ENCODE measurements around the gene SUSD3.
A peak's percentile ranks its signal among the peaks of the same experiment; 100 is the strongest.

The SUSD3 gene

DNA sequence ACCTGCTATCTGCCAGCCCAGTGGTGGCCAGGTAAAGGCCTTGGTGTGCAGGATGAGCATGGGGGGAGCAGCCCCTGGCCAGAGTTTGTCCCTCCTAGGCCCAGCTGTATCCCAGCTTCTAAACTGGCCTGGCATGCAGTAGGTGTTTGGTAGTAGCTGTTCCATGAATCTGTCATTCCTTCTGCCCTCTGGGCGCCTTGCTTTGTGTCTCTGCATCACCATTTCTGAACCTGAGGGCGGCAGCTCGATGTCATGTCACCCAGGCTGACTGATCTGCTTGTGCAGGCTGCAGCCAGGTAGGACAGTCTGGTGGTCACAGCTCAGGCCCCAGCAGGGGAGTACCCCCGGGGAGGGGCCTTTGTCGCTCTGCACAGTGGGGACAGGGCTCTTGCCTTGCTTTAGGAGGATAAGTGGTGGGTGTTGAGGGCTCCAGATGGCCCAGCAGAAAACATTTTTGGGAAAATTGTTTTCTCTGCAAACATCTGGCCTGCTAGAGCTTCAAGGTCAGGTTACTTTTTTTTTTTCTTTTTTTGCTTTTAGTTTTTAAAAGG, 4.6 kb upstream of the SUSD3 start:
- no peak for DNase-seq

DNA sequence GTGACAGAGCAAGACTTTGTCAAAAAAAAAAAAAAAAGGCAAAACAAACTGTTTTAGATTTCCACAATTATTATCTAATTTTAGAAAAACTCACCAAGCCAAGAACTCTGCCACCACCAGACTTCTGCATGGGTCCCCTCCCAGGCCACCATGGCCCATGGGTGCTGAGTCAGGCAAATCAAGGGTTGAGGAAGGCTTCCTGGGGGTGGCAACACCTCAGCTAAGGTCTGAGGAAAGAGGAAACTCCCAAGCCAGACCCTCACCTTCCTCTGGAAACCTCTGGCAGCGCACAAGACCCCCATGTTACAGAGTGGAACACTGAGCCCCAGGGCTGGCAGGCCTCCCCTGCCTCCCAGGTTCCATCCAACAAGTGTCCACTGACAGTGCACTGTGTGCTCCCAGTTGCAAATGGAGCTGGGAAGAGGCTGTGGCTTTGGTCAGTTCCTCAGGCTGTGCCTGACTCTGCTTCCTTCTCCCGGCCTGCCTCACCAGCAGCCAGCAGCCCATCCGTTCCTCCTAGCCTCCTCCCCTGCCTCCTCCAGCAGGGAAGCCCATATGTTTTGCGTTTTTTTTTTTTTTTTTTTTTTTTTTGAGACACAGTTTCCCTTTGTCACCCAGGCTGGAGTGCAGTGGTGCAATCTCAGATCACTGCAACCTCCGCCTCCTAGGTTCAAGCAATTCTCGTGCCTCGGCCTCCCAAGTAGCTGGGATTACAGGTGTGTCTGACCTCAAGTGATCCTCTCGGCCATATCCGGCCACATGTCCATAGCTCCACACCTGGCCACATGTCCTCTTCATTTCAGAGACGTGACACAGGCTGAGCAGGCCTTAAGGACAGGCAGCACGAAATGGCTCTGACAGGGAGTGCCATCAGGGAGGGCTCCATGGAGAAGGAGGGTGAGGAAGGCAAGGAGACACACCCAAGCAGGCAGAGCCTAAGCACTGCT, 3.5 kb upstream of the SUSD3 start:
- no peak for DNase-seq

DNA sequence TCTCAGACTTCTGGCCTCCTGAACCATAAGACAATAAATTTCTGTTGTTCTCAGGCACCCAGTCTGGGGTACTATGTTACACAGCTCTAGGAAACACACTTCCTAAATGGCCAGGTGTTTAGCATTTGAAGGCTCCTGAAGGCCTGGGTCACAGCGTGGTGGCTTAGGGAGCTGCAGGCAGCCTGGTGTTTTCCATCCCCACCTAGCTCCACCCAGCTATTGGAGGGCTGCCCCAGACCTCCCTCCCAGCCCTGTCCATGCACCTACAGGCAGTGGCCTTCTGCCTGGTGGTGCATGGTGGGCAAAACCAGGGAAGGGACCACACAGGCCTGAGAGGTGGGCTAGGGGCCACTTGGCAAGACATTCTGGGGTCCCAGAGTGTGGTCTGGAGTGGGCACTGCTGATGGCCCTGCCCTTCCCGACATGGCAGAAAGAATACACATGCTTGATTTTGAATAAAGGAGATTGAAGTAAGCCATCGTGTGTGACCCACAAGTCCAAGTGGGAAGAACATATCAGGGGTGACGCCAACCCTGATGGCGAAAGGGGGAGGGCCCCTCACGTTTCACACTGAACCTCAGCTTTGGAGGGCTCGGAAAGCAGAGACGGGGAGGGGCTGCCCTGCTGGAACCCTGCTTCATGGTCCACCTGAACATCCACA, 1.3 kb upstream of the SUSD3 start:
- no peak for DNase-seq

DNA sequence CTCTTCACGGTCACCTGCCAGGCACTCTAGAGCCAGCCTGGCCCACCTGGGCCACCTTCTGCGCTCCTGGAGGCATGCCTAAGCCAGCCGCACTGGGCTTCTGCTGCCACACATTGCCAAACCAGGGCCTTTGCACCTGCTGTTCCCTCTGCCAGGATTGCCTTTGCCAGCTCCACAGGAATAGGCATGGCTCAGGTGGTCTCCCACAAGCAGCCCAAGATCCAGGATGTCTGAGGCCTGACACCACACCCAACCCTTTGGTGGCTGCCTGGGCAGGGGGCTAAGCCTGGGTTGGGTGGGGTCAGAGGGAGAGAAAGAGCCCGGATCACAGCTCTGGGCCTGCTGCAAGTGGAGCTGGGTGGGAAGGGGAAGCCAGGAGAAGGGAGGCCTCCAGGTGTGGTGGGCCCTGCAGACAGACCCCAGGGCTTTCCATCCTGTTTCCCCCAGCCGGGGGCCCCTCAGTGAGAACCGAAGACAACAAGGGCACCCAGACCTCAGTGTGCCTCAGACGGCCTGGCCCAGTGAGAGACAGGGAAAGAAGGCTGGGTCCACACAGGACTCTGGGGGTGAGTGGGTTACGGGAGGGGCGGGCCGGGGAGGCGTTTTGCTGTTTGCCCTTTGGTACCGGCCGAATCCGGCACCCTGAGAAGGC, 672 bp upstream of the SUSD3 start:
- DNase-seq, result no peak

DNA sequence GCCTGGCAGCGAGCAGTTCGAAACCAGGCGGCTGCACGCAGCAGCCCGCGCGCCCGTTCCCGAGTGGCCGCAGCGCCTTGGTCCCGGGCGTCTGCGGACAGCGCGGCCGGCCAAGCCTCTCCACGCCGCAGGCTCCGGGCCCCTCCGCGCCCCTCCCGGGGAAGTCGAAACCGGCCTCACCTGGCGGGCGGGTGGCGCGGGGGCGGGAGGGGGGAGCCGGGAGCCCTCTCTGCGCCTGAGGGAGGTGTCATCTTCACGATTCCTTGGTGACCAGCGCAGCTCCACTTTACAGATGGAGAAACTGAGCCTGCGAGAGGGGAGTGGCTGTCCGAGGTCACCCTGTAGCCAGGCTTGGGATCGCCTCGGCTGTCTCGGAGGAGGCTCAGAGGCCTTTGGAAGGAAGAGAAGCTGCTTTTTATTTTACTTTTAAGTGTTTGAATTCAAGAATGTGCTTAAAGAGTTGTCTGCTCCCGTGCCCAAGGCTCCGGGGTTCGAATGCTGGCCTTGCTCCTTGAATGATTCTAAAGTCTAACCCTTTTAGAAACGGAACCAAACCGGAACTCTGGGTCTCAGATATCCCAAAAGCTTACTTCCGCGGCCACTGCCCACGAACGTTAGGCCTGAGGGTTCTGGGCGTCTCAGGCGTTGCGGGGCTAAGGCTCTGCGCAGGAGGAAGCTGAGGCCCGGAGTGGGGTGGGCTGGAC, 662 bp downstream of the SUSD3 start:
- no peak for DNase-seq

DNA sequence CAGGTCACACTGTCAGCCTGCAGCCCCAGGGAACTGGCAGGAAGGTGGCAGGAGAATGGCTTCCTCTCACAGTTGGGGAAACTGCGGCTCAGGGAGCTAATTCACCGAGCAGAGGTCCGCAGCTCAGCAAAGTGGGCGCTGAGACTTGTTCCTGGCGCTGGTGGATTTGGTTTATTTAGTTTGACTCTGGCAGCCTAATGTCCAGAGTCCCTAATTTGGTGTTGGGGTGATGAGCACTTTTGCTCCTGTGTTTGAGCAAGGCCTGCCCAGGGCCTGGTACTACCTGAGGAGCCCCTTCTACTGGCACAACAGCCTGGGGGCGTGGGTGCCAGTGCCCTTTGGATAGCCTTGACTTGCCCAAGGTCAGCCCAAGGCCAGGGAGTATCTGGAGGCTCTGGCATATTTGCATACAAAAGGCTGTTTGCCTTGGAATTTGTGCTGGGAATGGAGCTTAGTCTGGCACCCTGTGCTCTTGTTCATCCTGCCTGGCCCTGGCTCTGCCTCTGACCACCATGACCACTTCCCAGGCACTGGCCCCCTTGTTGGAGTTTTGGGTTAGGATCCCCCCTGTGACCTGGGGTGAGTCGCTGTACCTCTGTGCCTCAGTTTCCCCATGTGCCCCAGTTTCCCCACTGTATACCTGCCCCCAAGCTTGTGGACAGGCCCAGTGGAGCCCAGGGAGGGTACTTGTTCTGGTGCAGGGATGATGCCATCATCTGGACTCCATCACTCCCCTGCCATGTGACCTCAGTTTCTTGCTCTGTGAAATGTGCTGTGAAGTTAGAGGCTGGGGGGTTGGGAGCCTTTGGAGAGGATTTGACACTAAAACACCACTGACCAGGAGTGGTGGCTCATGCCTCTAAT, 1.4 kb downstream of the SUSD3 start:
- no peak for DNase-seq

DNA sequence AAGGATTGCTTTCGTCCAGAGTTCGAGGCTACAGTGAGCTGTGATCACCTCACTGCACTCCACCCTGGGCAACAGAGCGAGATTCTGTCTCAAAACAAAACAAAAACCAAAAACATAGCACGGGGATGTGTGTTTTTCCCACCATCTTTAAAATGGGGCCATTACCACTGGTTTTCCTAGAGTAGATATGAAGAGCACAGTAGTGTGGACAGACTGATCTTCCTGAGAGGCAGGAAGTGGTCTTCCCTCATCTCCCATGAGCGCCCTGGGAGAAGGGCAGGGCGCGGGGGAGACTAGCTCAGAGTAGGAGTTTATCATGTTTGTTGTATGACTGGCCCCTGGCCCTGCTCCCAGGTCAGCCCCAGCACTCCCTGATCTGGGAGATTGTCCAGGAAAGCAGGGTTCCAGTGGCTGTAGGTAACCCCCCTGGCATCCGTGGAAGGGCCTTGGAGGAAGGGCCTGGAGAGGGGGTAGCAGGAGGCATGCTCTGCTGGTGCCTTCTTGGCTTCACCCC, 2.3 kb downstream of the SUSD3 start:
- no peak for DNase-seq

DNA sequence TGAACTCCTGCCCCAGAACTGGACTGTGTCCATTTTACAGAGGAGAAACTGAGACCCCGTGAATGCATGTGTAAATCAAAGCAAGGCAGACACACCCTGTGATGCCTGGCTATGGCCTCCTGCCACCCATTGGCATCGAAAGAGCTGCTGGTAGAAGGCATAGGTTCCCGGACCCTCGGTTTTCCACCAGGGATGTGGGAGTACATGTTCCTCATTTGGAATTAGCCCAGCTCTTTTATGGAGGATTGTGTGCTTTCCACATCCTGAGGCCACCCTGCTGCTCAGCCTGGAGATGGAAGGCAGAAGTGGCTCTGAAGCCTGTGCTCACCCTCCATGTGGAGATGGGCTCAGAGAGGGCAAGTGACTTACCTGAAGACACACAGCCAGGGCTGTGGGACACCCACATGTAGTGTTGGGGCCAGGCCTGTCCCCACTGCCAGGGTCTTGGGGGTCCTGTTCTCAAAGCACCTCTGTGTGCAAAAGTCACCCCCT, 2.8 kb downstream of the SUSD3 start:
- no peak for DNase-seq

DNA sequence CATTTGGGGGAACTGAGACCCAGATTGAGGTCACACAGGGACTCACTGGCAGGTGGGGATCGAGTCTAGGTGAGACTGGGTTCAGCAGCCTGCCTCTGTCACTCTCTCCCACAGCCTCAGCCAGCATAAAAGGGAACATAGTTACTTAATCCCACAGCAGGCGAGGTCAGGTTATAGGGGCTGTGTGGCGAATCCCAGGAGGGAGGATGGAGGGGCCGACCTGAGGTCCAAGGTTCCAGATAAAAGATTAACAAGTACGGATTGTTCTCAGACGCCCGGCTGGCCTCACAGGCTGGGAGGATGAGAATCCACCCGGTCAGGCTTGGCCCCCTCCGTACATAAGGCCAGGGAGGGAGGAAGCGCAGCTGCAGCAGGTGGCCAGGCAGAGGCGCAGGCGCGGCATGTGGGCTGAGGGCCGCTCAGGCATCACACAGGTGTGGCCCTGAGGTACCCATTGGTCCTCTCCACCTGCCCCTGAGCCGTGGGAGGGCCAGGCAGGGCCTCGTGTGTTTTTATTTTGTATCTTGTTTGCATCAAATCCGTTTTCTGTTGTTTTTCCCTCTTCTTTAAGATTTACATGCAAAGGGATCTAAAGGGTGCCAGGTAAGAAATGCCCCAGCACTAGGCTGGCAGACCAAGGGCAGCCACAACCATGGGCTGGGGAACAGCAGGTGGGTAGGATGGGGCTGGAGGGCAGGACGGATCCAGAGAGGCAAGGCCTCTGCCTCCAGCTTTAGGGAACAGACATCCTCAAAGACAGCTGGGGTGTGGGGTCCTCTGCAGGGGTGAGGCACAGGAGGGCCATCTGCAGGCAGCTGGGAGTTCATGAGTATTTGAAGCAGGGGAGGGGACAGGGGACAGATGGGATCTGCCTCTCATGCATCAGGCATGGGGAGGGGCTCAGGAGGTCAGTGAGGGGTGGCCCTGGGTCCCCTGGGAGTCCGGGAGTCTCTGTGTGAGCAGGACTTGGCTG, 3.6 kb downstream of the SUSD3 start:
- DNase-seq, result no peak

DNA sequence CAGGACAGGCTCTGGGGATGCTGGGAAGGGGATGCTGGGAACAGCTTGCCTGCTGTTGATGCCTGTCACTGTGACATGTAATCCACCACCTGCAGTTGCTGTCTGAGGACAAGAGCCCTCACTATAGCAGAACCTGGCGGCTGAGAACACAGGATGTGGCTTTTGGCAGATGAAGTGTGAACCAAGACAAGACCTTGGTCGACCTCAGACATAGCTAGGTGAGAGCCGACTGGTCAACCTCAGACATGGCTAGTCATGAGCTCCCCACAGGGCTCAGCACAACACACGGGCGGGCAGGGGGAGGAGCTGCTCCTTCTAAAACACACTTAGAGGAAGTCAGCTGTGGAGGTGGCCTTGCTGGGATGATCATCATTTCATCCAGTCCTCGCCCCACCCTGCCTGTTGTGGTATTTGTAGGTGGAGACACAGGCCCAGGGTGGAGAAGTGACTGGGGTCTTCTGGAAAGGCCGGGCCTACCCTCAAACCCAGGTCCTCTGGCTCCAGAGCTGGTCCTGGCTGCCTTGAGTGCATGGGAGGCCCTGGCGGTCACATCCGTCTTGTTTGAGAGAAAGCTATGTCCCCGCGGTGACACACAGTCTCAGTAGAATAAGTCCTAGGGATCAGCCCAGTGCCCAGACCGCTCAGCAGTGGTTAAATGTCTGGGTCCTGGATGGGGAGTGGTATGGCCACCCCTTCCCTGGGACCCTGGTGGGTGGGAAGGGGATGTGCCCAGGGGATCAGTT, 6.1 kb downstream of the SUSD3 start:
- no peak for DNase-seq

DNA sequence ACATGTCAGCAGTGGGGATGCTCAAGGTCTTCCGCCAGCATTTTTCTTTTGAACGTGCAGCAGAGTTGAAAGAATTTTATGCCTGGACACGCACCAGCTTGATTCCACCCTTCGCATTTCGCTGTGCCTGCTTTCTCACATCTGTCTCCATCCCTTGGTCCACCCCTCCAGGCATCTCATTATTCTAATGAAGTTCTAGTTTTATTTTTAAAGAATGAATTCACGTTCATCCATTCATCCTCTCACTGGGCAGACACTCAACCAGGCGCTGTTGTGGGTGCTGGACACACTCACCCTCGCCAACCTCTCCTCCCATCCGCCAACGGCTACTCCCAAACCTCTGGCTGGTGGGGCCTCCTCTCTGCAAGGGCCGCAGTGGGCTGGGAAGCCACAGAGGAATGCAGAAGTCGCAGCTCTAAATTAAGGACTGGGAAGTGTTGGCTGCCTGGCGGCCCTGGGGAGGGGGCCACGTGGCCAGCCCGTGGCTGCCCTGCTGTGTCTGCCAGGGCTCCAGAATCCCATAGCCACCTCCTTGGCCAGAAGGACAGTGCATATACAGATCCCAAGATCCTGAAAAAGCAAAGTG, 6.7 kb downstream of the SUSD3 start:
- DNase-seq, result peak; percentile 42

DNA sequence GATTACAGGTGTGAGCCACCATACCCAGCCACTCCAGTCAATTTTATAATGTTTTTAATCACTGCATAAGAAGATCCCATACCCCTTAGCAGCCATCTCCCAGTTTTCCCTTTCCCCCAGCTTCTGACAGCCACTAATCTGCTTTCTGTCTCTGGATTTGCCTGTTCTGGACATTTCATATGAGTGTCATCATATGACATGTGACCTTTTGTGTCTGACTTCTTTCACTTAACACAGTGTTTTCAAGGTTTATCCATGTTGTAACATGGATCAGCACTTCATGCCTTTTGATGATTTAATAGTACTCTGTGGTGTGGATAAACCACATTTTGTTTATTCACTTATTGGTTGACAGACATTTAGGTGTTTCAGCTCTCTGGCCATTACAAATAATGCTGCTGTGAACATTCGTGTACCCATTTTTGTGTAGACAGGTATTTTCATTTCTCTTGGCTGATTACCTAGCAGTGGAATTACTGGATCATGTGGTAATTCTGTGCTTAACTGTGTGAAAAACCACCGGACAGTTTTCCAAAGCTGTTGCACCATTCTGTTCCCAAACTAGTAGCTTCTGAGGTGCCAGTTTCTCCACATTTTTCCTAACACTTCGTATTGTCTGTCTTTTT, 8.6 kb downstream of the SUSD3 start:
- no peak for DNase-seq

DNA sequence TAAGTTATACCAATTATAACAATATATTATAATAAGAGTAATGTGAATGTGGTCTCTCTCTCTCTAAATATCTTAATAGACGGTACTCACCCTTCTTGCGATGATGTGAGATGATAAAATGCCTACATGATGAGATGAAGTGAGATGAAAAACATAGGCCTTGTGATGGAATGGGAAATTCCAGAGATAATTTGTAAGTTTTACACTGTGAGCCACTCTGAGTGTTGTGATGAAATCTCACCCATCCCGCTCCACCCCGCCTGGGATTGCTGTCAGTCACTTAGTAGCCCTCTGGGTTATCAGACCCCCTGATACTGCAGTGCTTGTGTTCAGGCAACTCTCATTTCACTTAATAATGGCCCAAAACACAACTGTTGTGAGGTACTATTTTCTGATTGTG, 10.5 kb downstream of the SUSD3 start:
- no peak for DNase-seq

DNA sequence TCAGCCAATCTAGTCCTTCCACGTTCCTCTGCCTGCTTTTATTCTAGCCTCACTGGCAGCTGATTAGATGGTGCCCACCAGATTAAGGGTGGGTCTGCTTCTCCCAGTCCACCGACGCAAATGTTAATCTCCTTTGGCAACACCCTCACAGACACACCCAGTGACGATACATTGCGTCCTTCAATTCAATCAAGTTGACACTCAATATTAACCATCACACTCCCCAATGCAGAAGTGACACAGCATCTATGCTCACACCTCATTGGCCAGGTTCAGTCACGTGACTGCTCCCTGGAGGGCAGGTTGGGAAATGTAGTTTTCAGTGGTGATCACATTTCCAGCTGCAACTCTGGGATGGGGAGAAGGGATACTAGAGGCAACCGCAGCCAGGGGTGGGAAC, 13.0 kb downstream of the SUSD3 start:
- DNase-seq, result no peak

DNA sequence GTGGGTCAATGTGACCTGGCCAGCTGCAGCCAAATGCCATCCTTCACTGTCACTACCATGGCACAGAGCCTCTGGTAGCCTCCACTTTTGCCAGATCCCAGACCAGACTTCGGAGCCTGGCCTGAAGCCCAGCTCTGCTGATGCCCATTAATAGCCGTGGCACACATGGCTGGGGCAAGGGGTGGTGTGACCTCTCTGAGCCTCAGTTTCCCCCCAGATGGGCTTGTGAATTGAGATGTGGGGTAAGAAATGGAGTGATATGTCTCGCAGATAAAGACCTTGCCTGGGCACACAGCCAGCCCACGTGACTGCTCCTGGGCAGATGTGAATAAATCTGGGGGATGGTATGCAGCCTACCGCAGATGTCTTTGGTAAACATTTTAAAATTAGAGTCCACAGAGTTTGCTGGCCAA, 13.9 kb downstream of the SUSD3 start:
- DNase-seq, result peak; percentile 3

DNA sequence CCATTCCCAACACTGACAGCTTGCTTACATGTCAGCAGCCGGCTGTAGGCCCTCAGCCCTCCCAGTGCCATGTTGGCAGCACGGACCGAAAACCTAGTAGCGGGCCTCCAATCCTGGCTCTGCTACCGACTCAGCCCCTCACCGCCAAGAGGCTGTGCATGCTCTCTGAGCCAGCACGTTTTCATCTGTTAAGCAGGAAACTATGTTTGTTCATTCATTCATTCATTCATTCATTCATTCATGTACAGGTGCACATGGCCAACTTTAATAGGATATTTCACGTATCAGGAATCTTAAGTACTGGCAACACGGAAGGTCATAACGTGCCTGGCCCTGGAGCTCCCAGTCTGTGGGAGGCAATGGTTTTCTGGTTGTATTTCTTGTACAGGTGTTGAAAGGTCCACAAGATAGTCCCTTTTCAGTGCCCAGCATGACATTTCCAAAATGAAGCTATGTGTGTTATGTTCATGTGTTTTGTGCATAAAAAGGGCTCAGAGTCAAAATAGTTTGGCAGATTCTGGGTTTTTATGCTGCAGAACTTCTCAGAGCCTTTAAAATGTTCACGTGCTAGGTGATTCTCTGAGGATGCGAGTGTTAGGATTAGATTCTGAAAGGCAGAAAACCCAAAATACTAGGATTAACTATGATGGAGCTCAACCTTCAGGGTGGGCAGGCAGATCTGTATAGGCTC, 17.7 kb downstream of the SUSD3 start:
- no peak for DNase-seq

DNA sequence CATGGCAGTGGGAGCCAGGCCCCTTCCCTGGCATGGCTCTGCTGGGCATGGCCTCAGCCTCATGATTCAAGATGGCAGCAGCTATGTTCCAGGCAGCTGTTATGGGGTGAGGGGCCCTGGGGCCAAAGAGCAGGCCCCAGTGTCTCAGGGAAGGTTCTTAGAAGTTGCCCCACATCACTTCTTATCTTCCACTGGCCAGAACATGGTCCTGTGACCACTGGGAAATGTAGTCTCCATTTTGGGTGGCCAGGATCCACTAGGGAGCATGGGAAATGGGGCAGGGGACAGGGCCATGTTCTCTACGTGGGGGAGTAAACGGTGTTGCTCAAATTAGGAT, 18.3 kb downstream of the SUSD3 start:
- DNase-seq, result no peak

DNA sequence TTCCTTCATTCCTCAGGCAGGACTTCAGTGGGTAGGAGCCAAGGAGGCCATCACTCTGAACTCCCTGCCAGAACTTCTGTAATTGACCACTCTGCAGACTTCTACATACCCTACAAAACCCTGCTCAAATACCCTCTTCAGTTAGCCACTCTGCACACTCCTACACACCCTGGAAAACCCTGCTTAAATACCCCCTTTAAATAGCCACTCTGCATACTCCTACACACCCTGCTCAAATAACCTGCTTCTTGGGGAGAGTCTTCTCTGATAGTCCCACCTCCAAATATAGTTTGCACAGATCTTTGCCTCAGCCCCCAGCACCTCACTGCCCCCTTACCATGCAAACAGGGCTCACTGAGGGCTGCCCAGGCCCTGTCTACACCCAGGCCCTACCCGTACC, 18.9 kb downstream of the SUSD3 start:
- DNase-seq, result no peak

Measured in midbrain (tissue), 1 donor.